HG02884 (cell line): ENCODE results near the gene DMBT1.
A peak's percentile ranks its signal among the peaks of the same experiment; 100 is the strongest.

Experiments used
- ATAC-seq: cut with Tn5 transposase; IDR thresholded peaks from one replicate; pipeline ENCODE4 v1.9.1; 2021; ENCODE audit warnings: mild to moderate bottlenecking, moderate library complexity; ENCODE audit not compliant: unreplicated experiment

Gene DMBT1

DNA sequence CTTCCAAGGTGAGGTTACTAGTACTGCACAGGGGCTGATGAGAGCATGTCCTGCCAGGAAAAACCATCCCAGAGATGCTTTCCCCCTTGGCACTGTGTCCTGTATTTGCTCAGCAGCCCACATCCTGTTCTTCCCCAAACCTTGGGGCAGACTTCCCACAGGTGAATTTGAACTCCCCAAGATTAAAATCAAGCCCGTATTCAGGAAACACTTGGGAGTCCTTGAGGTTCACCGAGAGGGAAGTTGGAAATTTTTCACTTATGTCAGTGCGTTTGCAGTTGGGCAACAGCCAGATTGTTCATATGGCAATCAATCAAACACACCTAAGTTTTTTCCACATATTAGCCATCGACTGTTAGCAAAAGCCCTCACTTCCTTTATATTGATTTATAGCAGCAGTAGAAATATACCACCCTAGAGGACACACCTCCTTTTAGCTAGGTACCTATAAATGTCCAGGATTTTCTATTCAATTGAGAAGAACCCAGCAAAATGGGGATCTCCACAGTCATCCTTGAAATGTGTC lies at the start of gene DMBT1:
DMBT1 (plus strand) TSS at position 476 of the 526 bp plus-strand sequence; CDS start at position 493, 17 bp downstream.
- ATAC-seq = no peak

DNA sequence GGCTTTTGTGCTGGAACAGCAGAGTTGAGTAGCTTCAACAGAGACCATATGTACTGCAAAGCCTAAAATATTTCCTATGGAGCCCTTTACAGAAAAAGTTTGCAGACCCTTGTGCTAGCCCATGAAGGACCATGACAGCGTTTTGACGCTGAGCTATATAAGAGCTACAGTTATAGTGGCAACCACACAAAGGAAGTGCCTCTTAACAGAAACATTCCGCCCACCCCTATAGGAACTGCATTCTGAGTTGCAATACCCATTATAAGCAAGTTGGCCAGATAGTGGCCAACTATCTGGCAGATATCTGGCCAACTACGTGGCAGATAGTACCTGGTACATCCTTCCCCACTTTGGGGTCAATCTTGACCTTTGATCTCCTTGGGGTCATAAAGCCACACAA lies 47.5 kb upstream of the DMBT1 start:
- no peak for ATAC-seq

GRCh38 chr10:122514045-122514840 lies 46.3 kb upstream of the DMBT1 start:
- ATAC-seq = no peak

DNA sequence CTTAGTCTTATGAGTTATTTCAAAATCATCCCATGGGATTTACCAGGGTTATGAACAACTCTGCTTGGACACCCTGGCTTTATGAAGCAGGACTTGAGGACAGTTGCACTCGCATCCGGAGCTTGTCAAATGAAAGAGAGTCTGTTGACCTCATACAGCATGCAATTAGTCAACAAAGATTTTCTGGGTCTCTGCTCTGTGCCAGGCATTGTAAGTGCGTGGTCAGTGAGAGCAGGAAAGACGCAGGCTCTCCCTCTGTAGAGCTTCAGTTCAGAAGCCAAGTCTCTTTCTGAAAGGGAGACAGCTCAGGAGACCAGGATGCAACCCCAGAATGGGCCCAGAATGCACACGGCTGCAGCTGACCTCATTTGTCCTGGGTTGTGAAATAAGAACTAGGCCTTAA lies 45.5 kb upstream of the DMBT1 start:
- no peak for ATAC-seq

DNA sequence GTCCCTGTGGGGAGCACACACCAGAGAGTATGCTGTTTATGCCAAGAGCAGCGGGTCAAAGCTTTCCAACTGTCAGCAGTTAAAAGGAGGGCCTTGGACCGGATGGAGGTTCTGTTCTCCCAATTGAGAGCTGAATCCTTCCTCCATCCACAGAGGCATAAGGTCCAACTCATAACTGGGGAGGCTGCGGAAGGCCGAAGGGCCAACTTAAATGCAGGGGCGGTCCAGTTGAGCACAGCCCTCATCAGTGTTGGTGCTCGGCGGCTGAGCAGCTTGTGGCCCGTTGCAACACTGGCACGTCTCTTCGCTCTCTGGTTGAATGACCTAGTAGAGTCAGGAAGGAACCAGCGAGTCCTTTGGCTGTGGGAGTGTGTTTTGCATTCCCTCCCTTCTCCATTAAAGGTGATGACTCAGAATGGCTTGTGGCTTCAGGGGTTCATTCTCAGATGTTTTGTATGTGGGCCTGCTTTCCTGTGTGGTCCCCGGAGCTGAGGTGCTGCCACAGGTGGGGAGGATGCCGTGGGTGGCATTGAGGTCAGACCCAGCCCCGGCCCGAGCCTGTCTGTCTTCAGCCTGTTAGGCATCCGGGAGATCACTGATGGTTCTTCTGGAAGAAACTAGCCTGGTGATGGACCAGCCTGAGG lies 44.8 kb upstream of the DMBT1 start:
- ATAC-seq = peak; percentile 84

DNA sequence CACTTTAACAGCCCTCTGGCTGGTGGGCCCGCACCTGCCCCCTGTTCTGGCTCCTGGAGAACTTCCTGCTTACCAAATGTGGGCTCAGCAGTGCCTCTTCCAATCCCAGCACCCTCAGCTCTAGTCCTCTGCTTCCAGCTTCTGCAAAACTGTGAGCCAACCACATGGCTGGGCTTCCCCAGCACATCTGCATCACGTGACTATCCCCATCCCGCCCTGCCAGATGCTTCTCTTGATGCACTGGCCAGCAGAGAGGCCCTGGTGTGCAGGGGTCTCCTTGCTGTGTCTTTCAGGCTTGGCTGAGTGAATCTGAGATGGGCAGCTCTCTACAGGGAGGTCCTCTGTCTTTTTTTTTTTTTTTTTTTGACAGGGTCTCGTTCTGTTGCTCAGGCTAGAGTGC lies 43.8 kb upstream of the DMBT1 start:
- no peak for ATAC-seq

GRCh38 chr10:122519144-122519543 lies 41.4 kb upstream of the DMBT1 start:
- ATAC-seq = no peak

GRCh38 chr10:122519873-122520272 lies 40.7 kb upstream of the DMBT1 start:
- ATAC-seq = no peak

- no peak for ATAC-seq
These were observed 39.5 kb upstream of the DMBT1 start for GRCh38 chr10:122521011-122521410.

DNA sequence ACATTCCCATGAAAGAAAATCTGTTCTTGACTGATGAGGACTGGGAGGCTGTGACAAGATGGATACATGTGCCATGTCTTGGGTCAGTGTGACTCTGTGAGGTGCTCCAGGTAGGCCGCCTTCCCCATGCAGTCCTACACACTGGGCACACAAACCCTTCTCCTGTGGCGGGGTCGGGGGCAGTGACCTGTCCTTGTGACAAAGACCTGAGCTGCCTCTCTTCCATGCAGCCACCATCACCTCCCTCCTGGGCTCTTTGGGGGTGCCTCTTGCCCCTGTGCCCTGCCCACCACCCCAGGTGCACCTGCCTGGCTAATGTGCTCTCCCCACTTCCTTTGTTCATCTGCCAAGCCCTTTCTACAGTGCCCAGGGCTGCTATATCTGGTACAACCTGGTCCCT lies 35.7 kb upstream of the DMBT1 start:
- no peak for ATAC-seq

DNA sequence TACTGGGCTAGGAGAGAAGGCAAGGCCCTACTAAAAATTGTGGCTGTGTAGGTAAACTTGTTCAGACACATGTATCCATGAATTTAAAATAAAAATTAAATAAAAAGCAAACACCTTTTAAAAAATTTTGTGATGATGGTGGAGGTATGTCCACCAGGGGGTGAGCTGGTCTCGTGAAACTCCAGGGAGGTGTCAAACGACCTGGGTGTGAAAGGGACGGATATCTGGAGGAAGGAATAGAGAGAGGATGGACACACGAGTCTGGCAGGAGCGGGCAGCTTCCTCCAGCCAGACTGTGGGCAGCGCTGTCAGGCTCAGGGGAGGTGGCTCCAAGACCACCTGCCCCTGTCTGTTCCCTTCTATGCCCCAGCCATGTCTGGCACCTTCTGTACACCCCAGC lies 34.8 kb upstream of the DMBT1 start:
- no peak for ATAC-seq

DNA sequence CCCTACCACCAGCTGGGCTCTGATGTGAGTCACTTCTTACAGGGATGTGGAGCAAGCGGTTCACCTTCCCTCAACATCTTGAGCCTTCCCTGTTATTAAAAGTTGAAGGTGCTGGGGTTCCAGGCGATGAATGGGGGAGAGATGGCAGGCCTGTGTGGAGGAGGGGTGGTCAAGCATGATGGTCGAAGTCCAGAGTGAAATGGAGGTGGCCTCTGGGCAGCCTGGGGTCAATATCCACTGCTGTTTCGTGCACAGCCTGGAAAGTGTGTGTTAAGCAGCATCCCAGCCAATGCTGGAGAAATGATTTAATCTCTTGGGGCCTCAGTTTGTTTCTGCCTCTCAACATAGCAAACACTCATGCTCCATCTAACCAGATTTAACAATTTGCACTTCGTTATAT lies 33.7 kb upstream of the DMBT1 start:
- ATAC-seq = no peak

DNA sequence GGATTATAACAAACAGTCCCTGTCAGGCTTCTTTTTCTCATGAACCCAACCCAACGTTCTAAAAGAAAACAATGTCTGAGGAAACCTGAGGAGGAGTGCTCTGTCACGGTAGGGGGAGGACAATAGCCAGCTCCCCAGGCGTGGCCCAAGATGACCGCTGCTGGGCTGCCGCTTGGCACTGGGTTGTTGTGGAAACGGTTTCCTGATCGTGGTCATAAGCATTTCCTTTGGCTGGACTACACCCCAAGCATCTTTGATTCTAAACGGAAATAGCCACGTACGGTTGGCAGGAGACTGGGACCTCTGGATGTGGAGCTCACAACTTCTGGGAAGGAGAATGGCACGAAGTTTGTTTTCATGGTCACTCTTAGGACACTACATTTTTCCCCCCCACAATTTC lies 30.4 kb upstream of the DMBT1 start:
- ATAC-seq = no peak

GRCh38 chr10:122531261-122531660 lies 29.3 kb upstream of the DMBT1 start:
- ATAC-seq = no peak

DNA sequence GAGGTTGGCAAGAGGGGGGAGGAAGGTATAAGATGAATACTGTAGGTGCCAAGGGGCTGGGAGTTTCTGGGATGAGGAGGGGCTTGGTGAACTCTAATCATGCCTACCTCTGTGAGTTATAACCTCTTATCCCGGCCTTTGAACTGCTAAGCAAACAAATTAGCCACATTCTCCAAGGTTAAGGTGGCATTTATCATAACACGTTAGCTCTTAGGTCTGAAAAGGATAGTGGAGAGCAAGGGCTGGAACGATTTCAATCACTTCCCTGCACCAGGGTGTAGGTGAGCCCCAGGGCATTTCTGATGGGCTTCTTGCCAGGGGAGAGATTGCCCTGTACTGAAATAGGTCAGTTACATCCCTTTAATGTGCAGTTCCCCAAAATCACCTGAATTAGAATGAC lies 28.6 kb upstream of the DMBT1 start:
- no peak for ATAC-seq

DNA sequence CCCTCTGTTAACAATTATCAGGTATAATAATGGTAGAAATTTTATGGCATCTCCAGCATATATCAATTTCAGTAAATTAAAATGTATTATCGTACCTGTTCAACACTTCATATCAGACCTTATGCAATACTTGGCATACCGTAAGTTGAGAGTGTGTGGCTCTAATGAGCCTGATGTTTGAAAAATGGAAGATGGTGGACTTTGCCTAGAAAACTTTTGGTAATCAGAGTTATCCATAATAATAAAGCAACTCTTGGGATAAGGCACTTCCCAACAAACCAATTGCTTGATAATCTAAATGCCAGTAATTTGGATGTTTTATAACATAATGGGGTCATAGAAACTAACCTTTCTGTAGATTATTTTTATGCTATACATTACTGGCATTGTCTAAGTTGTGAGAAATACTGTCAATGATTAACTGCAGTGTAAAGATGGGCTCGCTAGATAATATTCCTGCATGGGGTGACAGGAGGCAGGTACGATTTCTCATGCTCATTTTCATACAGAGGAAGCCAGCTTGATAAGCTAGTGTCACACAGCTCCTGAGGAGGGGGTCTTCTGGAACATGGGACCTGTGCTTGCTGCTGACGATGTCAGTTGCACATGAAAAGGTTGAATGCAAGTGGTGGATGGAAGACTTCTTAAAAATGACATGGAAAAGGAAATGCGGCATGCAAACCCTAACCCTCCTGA lies 27.8 kb upstream of the DMBT1 start:
- no peak for ATAC-seq

GRCh38 chr10:122537545-122537944 lies 23.0 kb upstream of the DMBT1 start:
- ATAC-seq = no peak

DNA sequence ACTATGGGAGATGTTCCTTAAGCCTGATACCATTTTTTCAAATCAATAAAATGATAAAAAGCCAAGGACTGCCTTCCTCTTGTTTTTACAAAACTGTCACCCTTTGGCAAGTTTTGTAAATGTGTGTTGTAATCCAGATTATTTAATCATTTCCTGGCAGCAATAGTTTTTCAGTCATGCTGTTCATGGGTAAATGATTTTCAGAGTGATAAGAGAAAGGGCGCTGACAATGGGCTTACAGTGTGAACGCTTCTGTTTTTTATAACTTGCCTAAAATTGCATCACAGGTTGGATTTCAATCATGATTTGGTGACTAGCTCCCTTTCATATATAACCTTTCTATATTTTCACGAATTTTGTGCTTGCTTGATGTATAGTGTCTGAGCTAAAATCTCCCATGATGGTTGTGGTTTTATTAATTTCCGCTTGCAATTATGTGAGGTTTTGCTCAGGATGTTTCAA lies 19.0 kb upstream of the DMBT1 start:
- no peak for ATAC-seq

- ATAC-seq = no peak
These were observed 16.7 kb upstream of the DMBT1 start for GRCh38 chr10:122543676-122544445.

DNA sequence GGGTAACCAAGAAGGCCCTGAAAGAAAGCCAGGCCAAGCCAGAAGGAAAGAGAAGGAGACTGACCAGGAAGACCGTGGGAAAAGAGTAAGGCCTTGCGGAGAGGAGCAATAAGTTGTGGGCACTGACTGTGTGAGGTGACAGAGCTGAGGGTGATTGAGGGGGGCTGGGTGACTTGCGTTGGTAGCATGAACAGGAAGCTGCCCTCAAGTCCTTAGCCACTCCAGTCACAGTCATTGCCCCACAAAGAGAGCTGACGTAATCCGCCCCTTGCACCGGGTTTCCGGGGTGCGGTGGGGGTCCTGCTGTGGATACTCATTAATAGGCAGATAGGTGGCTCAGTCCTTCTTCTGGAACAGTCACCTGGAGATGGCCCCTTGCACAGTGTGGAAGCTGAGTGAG lies 16.1 kb upstream of the DMBT1 start:
- no peak for ATAC-seq

- no peak for ATAC-seq
These were observed 14.3 kb upstream of the DMBT1 start for GRCh38 chr10:122546242-122546641.
